Small intestine (tissue), 7 donors: ENCODE data around the gene TSHZ2. TPM values are rescaled to one million over a fixed set of nuclear protein-coding genes. Genes with fewer than 3 reads are reported as not detected.

Experiments
- DNase-seq, 2 donors: peaks; one replicate each; pipeline versions ENCODE4 v3.0.0 to v3.0.0-alpha.2; 2013
- FAIRE-seq: peaks from 2 replicates; lab custom pipeline; 2012; peaks lifted over from hg19 to GRCh38; lab: Jason Lieb, UNC
- H3K27ac ChIP-seq, 3 donors: one replicate each; pipeline ENCODE4 v1.5.1; 2013; ENCODE audit warnings: low read length in 2 of 3, mild to moderate bottlenecking in 2 of 3, control low read depth in 1 of 3, inconsistent platforms in 1 of 3, low read depth in 1 of 3, moderate library complexity in 1 of 3
- H3K27me3 ChIP-seq, 3 donors: one replicate each; pipeline ENCODE4 v1.6.1; 2013; ENCODE audit warnings: low read length in 3 of 3, inconsistent platforms in 1 of 3; ENCODE audit not compliant: control insufficient read depth in 3 of 3, insufficient read depth in 3 of 3
- H3K36me3 ChIP-seq, 3 donors: one replicate each; pipeline ENCODE4 v1.6.1; 2013; ENCODE audit warnings: low read length in 3 of 3, inconsistent platforms in 1 of 3, low read depth in 1 of 3, mild to moderate bottlenecking in 1 of 3, moderate library complexity in 1 of 3; ENCODE audit not compliant: control insufficient read depth in 3 of 3, insufficient read depth in 2 of 3
- H3K4me1 ChIP-seq, 3 donors: one replicate each; pipeline ENCODE4 v1.6.1; 2013; ENCODE audit warnings: low read length in 2 of 3, inconsistent platforms in 1 of 3, low read depth in 1 of 3, mild to moderate bottlenecking in 1 of 3, moderate library complexity in 1 of 3; ENCODE audit not compliant: control insufficient read depth in 3 of 3, insufficient read depth in 2 of 3
- H3K4me3 ChIP-seq, 3 donors: one replicate each; pipeline ENCODE4 v1.5.1; 2013; ENCODE audit warnings: low read length in 3 of 3, control low read depth in 1 of 3, inconsistent platforms in 1 of 3, low read depth in 1 of 3, mild to moderate bottlenecking in 1 of 3, moderate library complexity in 1 of 3
- H3K9me3 ChIP-seq, 2 donors: one replicate each; pipeline ENCODE4 v1.6.1; 2013; ENCODE audit warnings: low read depth in 1 of 2, low read length in 1 of 2; ENCODE audit not compliant: control insufficient read depth in 2 of 2, insufficient read depth in 1 of 2
- WGBS, 3 donors: extraction: QIAGEN DNeasy Blood & Tissue Kit; methylation state at CpG; one replicate each; pipeline ENCODE4 v1.1.7; 2013; 5-methylcytosine and 5-hydroxymethylcytosine counted together
- polyA plus RNA-seq, 4 donors: library from polyadenylated mRNA; stranded (reverse) in 3 of 4; unstranded in 1 of 4; fragments of 200-250 nt in 3 of 4; fragments of 120-200 nt in 1 of 4; gene quantifications; one replicate each; pipeline versions ENCODE4 v1.2.1 to v1.2.3, GENCODE V29; 2013
- donor health status: healthy with polysubstance abuse.
- donor health status: control.
- donor health status: control.
- donor health status: Bipolar disorder and iron deficiency.
- donor health status: healthy.

Gene TSHZ2
- polyA plus RNA-seq, 4 donors, result 0.67 to 4.4 (median 2.1) TPM

DNA sequence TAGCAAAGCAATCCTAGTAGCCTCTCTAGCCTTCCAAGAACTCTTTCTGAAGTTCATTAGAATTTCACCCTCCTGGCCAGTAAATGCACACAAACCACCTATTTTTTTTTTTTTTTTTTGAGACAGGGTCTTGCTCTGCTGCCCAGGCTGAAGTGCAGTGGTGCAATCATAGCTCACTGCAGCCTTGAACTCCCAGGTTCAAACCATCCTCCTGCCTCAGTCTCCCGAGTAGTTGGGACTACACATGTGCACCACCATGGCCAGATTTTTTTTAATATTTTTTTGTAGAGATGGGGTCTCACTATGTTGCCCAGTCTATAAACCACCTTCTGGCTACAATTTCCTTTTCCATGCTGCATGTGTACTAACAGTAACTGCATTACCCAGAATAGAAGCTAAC, 320.2 kb downstream of the TSHZ2 start:
- WGBS, 3 donors, result 82 to 87% (median 86%) methylated on average over 1 of the region's 1 CpG
- no peaks in the 10 kb centered on the region for H3K4me1 ChIP-seq
- no peaks in the 10 kb centered on the region for H3K36me3 ChIP-seq
- H3K4me3 ChIP-seq, result no peak overlapping the region
- no peaks in the 10 kb centered on the region for H3K9me3 ChIP-seq
- no peak overlapping the region for H3K27ac ChIP-seq
- H3K27me3 ChIP-seq, result no peaks in the 10 kb centered on the region
- FAIRE-seq, result no peak
- no peak for DNase-seq

DNA sequence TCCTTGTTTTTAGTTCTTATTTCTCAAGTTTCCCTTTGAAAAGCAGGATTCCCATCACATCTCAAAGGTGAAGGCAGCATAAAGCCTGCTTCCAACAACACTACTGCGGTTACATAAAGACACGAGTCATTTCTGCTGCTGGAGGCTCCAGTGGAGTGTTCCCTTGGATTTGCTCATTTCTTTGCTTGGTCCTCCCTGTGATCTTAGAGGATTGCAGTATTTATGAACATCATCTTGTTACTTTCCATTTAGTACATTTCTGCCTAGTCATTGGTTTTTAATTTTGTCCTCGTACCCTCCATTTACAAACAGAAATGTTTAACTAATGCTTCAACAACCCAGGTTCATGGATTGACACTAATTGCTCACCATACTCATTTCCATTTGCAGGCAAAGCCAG, 322.6 kb downstream of the TSHZ2 start:
- Histone ChIP-seq H3K27ac (no peak overlapping the region), H3K36me3 (no peaks in the 10 kb centered on the region), H3K27me3 (no peaks in the 10 kb centered on the region), H3K4me3 (no peak overlapping the region), H3K4me1 (no peaks in the 10 kb centered on the region), H3K9me3 (no peaks in the 10 kb centered on the region)
- WGBS, 3 donors, result 88 to 94% (median 89%) methylated on average over 3 of the region's 3 CpGs
- no peak for DNase-seq
- no peak for FAIRE-seq

DNA sequence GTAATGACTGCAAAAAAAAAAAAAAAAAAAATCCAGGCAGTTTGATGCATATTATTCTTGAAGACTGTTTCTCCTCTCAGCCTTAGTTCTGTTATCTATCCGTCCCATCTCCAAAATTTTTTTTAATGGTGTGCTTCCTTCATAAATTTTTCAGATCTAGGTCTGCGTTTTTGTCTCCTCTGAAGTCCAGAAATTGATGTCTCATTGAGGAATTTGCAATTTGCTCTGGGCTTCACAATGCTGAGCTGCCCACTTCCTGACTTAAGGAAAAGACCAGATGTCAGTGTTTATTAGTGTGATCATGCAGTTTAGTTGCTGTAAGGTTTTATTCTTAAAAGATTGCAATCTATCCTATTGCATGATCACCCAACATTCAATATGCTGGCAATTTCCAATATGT, 323.9 kb downstream of the TSHZ2 start:
- Histone ChIP-seq H3K9me3 (no peaks in the 10 kb centered on the region), H3K27me3 (no peaks in the 10 kb centered on the region), H3K4me1 (no peaks in the 10 kb centered on the region), H3K36me3 (no peaks in the 10 kb centered on the region), H3K4me3 (no peak overlapping the region), H3K27ac (no peak overlapping the region)
- WGBS, 3 donors, result 68 to 81% (median 69%) methylated on average over 2 of the region's 2 CpGs
- DNase-seq (no peak), FAIRE-seq (no peak)

DNA sequence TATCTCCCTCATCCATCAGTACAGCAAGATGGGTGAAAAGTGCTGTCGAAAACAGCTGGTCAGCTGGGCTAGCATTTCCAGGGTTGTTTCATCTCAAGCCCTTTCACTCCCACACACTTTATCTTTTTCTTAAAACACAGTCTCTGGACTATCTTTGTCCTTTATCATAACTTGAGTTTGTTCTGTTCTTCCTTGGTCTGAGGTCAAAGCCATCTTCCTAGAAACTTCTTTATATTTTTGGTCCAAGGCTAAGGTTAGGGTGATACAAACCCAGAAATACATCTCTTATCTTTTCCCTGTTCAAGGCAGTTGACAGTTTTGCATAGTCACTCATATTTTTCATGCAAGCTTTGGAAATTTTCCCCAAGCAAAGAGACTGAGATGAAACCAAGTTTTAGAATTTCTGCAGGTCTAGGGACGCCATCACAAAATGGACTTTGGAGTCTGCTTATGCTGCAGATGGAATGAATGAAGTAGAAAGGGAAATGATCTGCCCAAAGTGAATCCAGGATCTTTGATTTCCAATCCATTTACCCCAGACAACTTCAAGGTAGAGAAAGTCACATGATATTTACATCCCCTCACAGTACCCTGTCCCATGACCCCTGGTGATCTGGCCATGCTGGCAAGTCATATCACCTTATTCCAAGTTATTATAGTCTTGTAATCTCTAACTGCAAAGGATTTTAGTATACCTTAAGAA, 324.4 kb downstream of the TSHZ2 start:
- 90 to 93% (median 91%) methylated on average over 2 of the region's 2 CpGs for WGBS, 3 donors
- H3K27ac ChIP-seq, result no peak overlapping the region
- FAIRE-seq, result no peak
- no peak overlapping the region for H3K4me3 ChIP-seq
- H3K4me1 ChIP-seq, result no peaks in the 10 kb centered on the region
- no peaks in the 10 kb centered on the region for H3K36me3 ChIP-seq
- DNase-seq, result no peak
- no peaks in the 10 kb centered on the region for H3K9me3 ChIP-seq
- no peaks in the 10 kb centered on the region for H3K27me3 ChIP-seq

DNA sequence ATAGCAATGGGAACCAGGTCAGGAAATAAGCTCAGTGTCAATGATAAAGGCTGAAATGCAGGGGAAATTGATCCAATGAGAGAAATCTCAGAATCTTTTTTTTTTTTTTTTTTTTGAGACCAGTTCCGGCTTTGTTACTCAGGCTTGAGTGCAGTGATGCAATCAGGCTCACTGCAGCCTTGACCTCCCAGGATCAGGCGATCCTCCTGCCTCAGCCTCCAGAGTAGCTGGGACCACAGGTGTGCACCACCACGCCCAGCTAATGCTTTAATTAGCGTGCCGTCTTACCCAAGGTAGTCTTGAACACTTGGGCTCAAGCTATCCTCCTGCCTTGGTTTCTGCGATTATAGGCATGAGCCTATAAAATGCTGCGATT, 325.0 kb downstream of the TSHZ2 start:
- H3K4me3 ChIP-seq, result no peak overlapping the region
- no peaks in the 10 kb centered on the region for H3K27me3 ChIP-seq
- no peak for DNase-seq
- WGBS, 3 donors, result 88 to 94% (median 92%) methylated on average over 7 of the region's 7 CpGs
- no peaks in the 10 kb centered on the region for H3K36me3 ChIP-seq
- no peak for FAIRE-seq
- H3K27ac ChIP-seq, result no peak overlapping the region
- H3K9me3 ChIP-seq, result no peaks in the 10 kb centered on the region
- H3K4me1 ChIP-seq, result no peaks in the 10 kb centered on the region

DNA sequence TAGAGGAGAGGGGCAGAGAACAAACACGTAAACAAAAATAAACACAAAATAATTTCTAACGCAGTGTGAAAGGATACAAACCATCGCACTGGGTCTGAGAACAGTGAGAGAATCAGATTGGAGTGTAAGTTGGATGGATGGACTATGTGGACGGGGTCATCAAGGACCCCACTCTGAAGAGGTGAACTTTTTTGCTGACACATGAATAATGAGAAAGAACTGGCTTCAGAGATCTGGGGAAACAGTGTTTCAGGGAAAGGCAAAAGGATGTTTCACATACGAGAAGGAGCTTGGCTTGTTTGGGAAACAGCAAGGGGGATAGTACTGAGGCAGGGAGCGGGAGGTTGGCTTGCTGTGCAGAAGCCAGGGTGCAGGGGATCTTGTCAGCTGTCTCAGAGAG, 326.1 kb downstream of the TSHZ2 start:
- DNase-seq, result no peak
- no peaks in the 10 kb centered on the region for H3K9me3 ChIP-seq
- no peak for FAIRE-seq
- 88 to 89% (median 89%) methylated on average over 6 of the region's 6 CpGs for WGBS, 3 donors
- no peaks in the 10 kb centered on the region for H3K27me3 ChIP-seq
- no peaks in the 10 kb centered on the region for H3K36me3 ChIP-seq
- no peak overlapping the region for H3K4me3 ChIP-seq
- H3K4me1 ChIP-seq, result no peaks in the 10 kb centered on the region
- H3K27ac ChIP-seq, result no peak overlapping the region

DNA sequence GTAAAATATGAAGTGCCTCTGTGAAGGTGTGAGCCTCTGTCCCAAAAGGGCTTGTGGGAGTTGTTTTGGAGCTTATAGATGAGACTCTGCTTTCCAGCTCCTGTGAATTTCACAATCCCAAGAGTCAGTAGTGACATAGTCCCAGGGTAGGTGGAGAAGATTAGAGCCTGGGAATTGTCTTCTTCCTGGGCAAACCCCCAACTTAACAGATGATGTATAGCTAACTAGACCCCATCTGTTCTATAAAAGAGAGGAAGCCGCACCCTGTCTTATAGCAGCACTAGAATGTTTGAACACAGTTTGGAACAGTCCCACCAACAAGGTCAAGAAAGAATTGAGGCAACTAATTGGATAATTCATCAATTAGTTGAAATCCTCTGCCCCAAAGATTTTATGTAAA, 326.8 kb downstream of the TSHZ2 start:
- Histone ChIP-seq H3K36me3 (no peaks in the 10 kb centered on the region), H3K4me3 (no peak overlapping the region), H3K27me3 (no peaks in the 10 kb centered on the region), H3K4me1 (no peaks in the 10 kb centered on the region), H3K9me3 (no peaks in the 10 kb centered on the region), H3K27ac (no peak overlapping the region)
- DNase-seq, result no peak
- no peak for FAIRE-seq
- 93 to 97% (median 93%) methylated on average over 1 of the region's 1 CpG for WGBS, 3 donors

DNA sequence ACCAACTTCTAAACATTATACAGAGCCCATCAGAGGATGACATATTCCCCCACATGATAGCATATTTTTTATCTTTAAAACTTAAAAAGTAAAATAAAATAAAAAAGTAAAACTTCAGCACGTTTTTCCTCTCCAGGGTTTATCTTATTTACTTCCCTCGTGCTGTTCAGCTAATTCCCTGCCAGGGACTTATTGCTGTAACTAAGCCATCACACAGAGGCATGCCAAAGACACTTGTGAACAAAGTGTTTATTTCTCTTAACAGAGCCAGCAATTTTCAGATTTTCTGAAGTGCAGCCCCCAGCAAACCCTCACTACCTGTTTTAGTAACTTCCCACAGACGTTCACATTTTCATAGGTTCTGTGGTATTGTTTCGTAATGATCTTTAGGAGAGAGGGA, 327.7 kb downstream of the TSHZ2 start:
- DNase-seq, result no peak
- no peaks in the 10 kb centered on the region for H3K27me3 ChIP-seq
- H3K4me1 ChIP-seq, result no peaks in the 10 kb centered on the region
- H3K4me3 ChIP-seq, result no peak overlapping the region
- no peak overlapping the region for H3K27ac ChIP-seq
- no peaks in the 10 kb centered on the region for H3K9me3 ChIP-seq
- no peak for FAIRE-seq
- 46 to 55% (median 51%) methylated on average over 4 of the region's 4 CpGs for WGBS, 3 donors
- H3K36me3 ChIP-seq, result no peaks in the 10 kb centered on the region

DNA sequence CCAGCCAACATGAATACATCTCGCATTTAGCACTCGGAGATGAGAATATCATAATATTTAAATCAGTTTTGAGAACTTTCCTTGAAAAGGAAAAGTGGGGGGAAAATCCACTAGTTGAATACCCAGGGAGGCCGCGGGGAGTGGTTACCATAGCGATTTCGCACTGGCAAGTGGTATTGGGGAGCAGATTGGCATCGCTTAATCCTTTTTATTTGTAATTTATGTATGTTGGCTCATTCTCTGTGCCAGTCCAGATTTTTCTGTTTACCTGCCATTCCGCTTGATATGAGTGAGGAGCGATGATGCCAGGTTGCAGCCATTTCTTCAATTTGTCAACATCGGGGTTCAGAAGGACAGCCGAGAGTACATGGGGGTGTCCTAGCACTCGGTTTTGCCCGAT, 329.7 kb downstream of the TSHZ2 start:
- Histone ChIP-seq H3K36me3 (no peaks in the 10 kb centered on the region), H3K27me3 (no peaks in the 10 kb centered on the region), H3K27ac (no peak overlapping the region), H3K9me3 (no peaks in the 10 kb centered on the region), H3K4me1 (no peaks in the 10 kb centered on the region), H3K4me3 (no peak overlapping the region)
- no peak for DNase-seq
- no peak for FAIRE-seq
- WGBS, 3 donors, result 94 to 95% (median 94%) methylated on average over 13 of the region's 13 CpGs
